Endodermal cell (in vitro differentiated cells): ENCODE results near the gene SFXN3. TPM values are rescaled to one million over a fixed set of nuclear protein-coding genes. Genes with fewer than 3 reads are reported as not detected.

Source experiments
- DNase-seq: peaks from one replicate; pipeline ENCODE4 v3.0.0-alpha.2; 2017
- H3K27ac ChIP-seq: 2 replicates; pipeline ENCODE4 v1.5.1; 2013; ENCODE audit warnings: mild to moderate bottlenecking, low read depth, low read length, moderate library complexity
- H3K27me3 ChIP-seq: 2 replicates; pipeline ENCODE4 v1.6.1; 2013; ENCODE audit warnings: mild to moderate bottlenecking, low read length, moderate library complexity; ENCODE audit not compliant: insufficient read depth, control insufficient read depth, poor library complexity, severe bottlenecking
- H3K36me3 ChIP-seq: 2 replicates; pipeline ENCODE4 v1.7.0; 2013; ENCODE audit warnings: mild to moderate bottlenecking, low read length, moderate library complexity; ENCODE audit not compliant: control insufficient read depth, insufficient read depth
- H3K4me1 ChIP-seq: one replicate; pipeline ENCODE4 v1.7.0; 2013; ENCODE audit warnings: low read length; ENCODE audit not compliant: control insufficient read depth, insufficient read depth
- H3K4me3 ChIP-seq: 2 replicates; pipeline ENCODE4 v1.5.1; 2013; ENCODE audit warnings: mild to moderate bottlenecking, low read length, moderate library complexity
- H3K9ac ChIP-seq: 2 replicates; pipeline ENCODE4 v1.6.1; 2013; ENCODE audit warnings: mild to moderate bottlenecking, low read length, moderate library complexity; ENCODE audit not compliant: poor library complexity, severe bottlenecking; ENCODE audit errors: extremely low read depth
- H3K9me3 ChIP-seq: 2 replicates; pipeline ENCODE4 v1.6.1; 2013; ENCODE audit warnings: mild to moderate bottlenecking, low read length, moderate library complexity; ENCODE audit not compliant: control insufficient read depth
- H3K27ac Mint-ChIP-seq: 2 replicates; pipeline ENCODE4 v1.8.0; 2020; ENCODE audit warnings: mixed read lengths
- H3K27me3 Mint-ChIP-seq: 2 replicates; pipeline ENCODE4 v1.8.0; 2021; ENCODE audit warnings: mild to moderate bottlenecking, mixed read lengths; ENCODE audit not compliant: insufficient read depth
- H3K36me3 Mint-ChIP-seq: 2 replicates; pipeline ENCODE4 v1.8.0; 2020; ENCODE audit warnings: low read depth, mixed read lengths
- H3K4me1 Mint-ChIP-seq: 2 replicates; pipeline ENCODE4 v1.8.0; 2020; ENCODE audit warnings: mixed read lengths
- H3K4me3 Mint-ChIP-seq: 2 replicates; pipeline ENCODE4 v1.8.0; 2020; ENCODE audit warnings: mild to moderate bottlenecking, moderate library complexity, mixed read lengths
- H3K9me3 Mint-ChIP-seq: 2 replicates; pipeline ENCODE4 v1.8.0; 2020; ENCODE audit warnings: mild to moderate bottlenecking, mixed read lengths
- WGBS, 2 experiments: methylation state at CpG; one replicate each; pipeline versions ENCODE4 v1.1.5 to v1.1.7; 2013; ENCODE audit warnings: missing lambda C conversion rate in 2 of 2, mixed read lengths in 1 of 2; ENCODE audit not compliant: insufficient coverage in 1 of 2, insufficient read length in 1 of 2; 5-methylcytosine and 5-hydroxymethylcytosine counted together
- total RNA-seq, 2 donors: library from RNA; stranded (reverse); fragmentation: NEBNext Ultra II Directional in 1 of 2; extraction: Animal tissue kit (Norgen Biotek cat#: 25700) in 1 of 2; gene quantifications; 2 replicates in 1 of 2; 3 replicates in 1 of 2; pipeline ENCODE4 v1.2.1, GENCODE V29; 2021
- TF ChIP-seq, protein P1 (sequence below): fragments of 200-600 bp; sonication (generic); conservative IDR thresholded peaks from 2 replicates; pipeline ENCODE4 v1.5.0; 2021; ENCODE audit warnings: antibody characterized with exemption, mild to moderate bottlenecking

SFXN3 gene
- total RNA-seq, 2 donors from 2014 or later = 1.8 to 2.1 TPM

DNA sequence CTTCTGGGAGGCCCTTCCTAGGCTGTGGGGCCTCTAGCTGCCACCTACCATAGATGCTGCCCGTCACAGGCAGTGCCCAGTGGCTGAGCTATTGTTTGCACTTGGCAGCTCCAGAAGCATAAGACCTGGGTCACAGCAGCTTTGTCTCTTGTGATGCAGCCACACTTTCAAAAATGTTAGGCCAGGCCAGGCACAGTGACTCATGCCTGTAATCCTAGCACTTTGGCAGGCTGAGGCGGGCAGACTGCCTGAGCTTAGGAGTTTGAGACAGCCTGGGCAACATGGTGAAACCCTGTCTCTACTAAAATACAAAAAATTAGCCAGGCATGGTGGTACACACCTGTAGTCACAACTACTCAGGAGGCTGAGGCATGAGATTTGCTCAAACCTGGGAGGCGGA lies 21.3 kb downstream of the SFXN3 start:
- 91 to 92% methylated on average over 3 of the region's 3 CpGs for WGBS, 2 experiments
- Histone ChIP-seq H3K9ac (no peak overlapping the region), H3K27me3 (peaks cover 49% of the 10 kb centered on the region)

DNA sequence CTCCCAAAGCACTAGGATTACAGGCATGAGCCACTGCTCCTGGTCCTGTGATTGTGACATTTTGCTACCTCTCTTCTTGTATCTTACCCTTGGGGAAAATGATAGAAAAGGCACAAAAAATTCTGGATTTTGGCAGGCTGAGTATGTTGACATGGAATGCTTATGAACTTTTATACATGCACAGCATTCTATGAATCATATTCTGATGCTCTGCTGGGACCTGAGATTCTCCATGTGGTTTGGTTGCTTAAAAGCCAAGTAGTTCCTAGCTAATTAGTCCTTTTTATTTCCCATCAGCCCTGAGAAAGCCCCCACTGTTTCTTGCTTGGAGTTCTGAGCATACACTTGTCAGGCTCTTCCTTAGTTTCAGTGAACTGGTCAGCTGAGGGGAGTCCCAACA lies 22.5 kb downstream of the SFXN3 start:
- TF ChIP-seq, protein P1, sequence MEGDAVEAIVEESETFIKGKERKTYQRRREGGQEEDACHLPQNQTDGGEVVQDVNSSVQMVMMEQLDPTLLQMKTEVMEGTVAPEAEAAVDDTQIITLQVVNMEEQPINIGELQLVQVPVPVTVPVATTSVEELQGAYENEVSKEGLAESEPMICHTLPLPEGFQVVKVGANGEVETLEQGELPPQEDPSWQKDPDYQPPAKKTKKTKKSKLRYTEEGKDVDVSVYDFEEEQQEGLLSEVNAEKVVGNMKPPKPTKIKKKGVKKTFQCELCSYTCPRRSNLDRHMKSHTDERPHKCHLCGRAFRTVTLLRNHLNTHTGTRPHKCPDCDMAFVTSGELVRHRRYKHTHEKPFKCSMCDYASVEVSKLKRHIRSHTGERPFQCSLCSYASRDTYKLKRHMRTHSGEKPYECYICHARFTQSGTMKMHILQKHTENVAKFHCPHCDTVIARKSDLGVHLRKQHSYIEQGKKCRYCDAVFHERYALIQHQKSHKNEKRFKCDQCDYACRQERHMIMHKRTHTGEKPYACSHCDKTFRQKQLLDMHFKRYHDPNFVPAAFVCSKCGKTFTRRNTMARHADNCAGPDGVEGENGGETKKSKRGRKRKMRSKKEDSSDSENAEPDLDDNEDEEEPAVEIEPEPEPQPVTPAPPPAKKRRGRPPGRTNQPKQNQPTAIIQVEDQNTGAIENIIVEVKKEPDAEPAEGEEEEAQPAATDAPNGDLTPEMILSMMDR = no peak
- peaks cover 50% of the 10 kb centered on the region for H3K27me3 Mint-ChIP-seq
- no peak overlapping the region for H3K27ac Mint-ChIP-seq

More for the DNA sequence above, 21.3 kb downstream of the SFXN3 start:
- DNase-seq = no peak
- Histone ChIP-seq H3K4me3 (no peak overlapping the region), H3K4me1 (no peaks in the 10 kb centered on the region), H3K27ac (no peak overlapping the region), H3K9me3 (no peaks in the 10 kb centered on the region), H3K36me3 (no peaks in the 10 kb centered on the region)
- TF ChIP-seq, protein P1 = no peak
- H3K9me3 Mint-ChIP-seq = no peaks in the 10 kb centered on the region
- H3K36me3 Mint-ChIP-seq = peaks cover 5% of the 10 kb centered on the region
- H3K4me3 Mint-ChIP-seq = no peak overlapping the region
- peaks cover 16% of the 10 kb centered on the region for H3K4me1 Mint-ChIP-seq
- H3K27ac Mint-ChIP-seq = no peak overlapping the region
- peaks cover 63% of the 10 kb centered on the region for H3K27me3 Mint-ChIP-seq

DNA sequence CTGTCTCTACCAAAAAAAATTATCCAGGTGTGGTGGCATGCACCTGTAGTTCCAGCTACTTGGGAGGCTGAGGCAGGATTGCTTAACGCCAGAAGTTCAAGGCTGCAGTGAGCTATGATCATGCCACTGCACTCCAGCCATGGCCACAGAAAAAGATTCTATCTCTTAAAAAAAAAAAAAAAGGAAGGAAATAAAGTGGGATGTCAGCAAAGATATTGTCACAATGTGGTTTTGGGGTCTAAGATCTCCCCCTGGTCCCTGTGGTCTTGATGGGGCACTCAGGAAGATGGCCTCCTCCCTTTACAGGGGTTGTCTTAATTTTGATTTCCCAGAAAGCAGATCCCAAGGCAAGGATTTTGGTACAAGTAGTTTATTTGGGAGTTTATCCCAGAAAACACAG lies 23.3 kb downstream of the SFXN3 start:
- H3K27me3 Mint-ChIP-seq = peaks cover 42% of the 10 kb centered on the region

More for the DNA sequence above, 22.5 kb downstream of the SFXN3 start:
- H3K9me3 Mint-ChIP-seq = no peaks in the 10 kb centered on the region
- Histone ChIP-seq H3K4me1 (no peaks in the 10 kb centered on the region), H3K9ac (no peak overlapping the region), H3K27me3 (peaks cover 37% of the 10 kb centered on the region), H3K36me3 (no peaks in the 10 kb centered on the region), H3K9me3 (no peaks in the 10 kb centered on the region), H3K27ac (no peak overlapping the region), H3K4me3 (no peak overlapping the region)
- no peak overlapping the region for H3K4me3 Mint-ChIP-seq
- H3K36me3 Mint-ChIP-seq = peaks cover 5% of the 10 kb centered on the region
- no peak for DNase-seq
- H3K4me1 Mint-ChIP-seq = peaks cover 13% of the 10 kb centered on the region

More for the DNA sequence above, 23.3 kb downstream of the SFXN3 start:
- H3K9ac ChIP-seq = no peak overlapping the region
- H3K4me3 ChIP-seq = no peak overlapping the region
- no peak overlapping the region for H3K27ac ChIP-seq
- TF ChIP-seq, protein P1 = no peak
- H3K27ac Mint-ChIP-seq = no peak overlapping the region
- no peaks in the 10 kb centered on the region for H3K9me3 ChIP-seq
- H3K27me3 ChIP-seq = peaks cover 29% of the 10 kb centered on the region
- DNase-seq = no peak
- no peaks in the 10 kb centered on the region for H3K36me3 ChIP-seq
- no peaks in the 10 kb centered on the region for H3K9me3 Mint-ChIP-seq
- peaks cover 10% of the 10 kb centered on the region for H3K4me1 Mint-ChIP-seq
- 83 to 88% methylated on average over 1 of the region's 1 CpG for WGBS, 2 experiments
- no peaks in the 10 kb centered on the region for H3K4me1 ChIP-seq
- no peak overlapping the region for H3K4me3 Mint-ChIP-seq
- peaks cover 5% of the 10 kb centered on the region for H3K36me3 Mint-ChIP-seq
